ENCODE results near the gene ST6GALNAC3.
"Not testable (repeated sequence)": the region's sequence is repeated elsewhere in the genome, so short reads cannot be mapped to it uniquely, and the experiment has no call there.

The ST6GALNAC3 gene

GRCh38 chr1:76190749-76191424 is 116.3 kb downstream of the ST6GALNAC3 start:
- no peak for DNase-seq (ENCODE audit: low read depth)

- no peak for DNase-seq (ENCODE audit: low read depth)
These were observed 117.0 kb downstream of the ST6GALNAC3 start for GRCh38 chr1:76191561-76191960.

GRCh38 chr1:76198452-76198851 is 123.9 kb downstream of the ST6GALNAC3 start:
- DNase-seq (ENCODE audit: low read depth), result no peak

- DNase-seq (ENCODE audit: low read depth), result no peak
These were observed 128.1 kb downstream of the ST6GALNAC3 start for GRCh38 chr1:76202670-76203069.

- DNase-seq (ENCODE audit: low read depth), result no peak
These were observed 128.6 kb downstream of the ST6GALNAC3 start for GRCh38 chr1:76203127-76203526.

- no peak for DNase-seq (ENCODE audit: low read depth)
These were observed 134.7 kb downstream of the ST6GALNAC3 start for GRCh38 chr1:76209238-76209637.

GRCh38 chr1:76209648-76210047 is 135.1 kb downstream of the ST6GALNAC3 start:
- DNase-seq (ENCODE audit: low read depth), result no peak

- no peak for DNase-seq (ENCODE audit: low read depth)
These were observed 135.6 kb downstream of the ST6GALNAC3 start for GRCh38 chr1:76210160-76210559.

- no peak for DNase-seq (ENCODE audit: low read depth)
These were observed 144.3 kb downstream of the ST6GALNAC3 start for GRCh38 chr1:76218888-76219287.

- no peak for DNase-seq (ENCODE audit: low read depth)
These were observed 144.8 kb downstream of the ST6GALNAC3 start for GRCh38 chr1:76219366-76219818.

- DNase-seq (ENCODE audit: low read depth), result no peak
These were observed 150.2 kb downstream of the ST6GALNAC3 start for GRCh38 chr1:76224752-76225151.

GRCh38 chr1:76225526-76225925 is 151.0 kb downstream of the ST6GALNAC3 start:
- no peak for DNase-seq (ENCODE audit: low read depth)

GRCh38 chr1:76227621-76228020 is 153.1 kb downstream of the ST6GALNAC3 start:
- DNase-seq (ENCODE audit: low read depth), result no peak

- DNase-seq (ENCODE audit: low read depth), result no peak
These were observed 154.9 kb downstream of the ST6GALNAC3 start for GRCh38 chr1:76229279-76230005.

- DNase-seq (ENCODE audit: low read depth), result no peak
These were observed 156.3 kb downstream of the ST6GALNAC3 start for GRCh38 chr1:76230842-76231281.

GRCh38 chr1:76231320-76231719 is 156.8 kb downstream of the ST6GALNAC3 start:
- no peak for DNase-seq (ENCODE audit: low read depth)

GRCh38 chr1:76232666-76233065 is 158.1 kb downstream of the ST6GALNAC3 start:
- DNase-seq (ENCODE audit: low read depth), result no peak

GRCh38 chr1:76234061-76234460 is 159.5 kb downstream of the ST6GALNAC3 start:
- no peak for DNase-seq (ENCODE audit: low read depth)

GRCh38 chr1:76237211-76237610 is 162.7 kb downstream of the ST6GALNAC3 start:
- no peak for DNase-seq (ENCODE audit: low read depth)

- no peak for DNase-seq (ENCODE audit: low read depth)
These were observed 163.6 kb downstream of the ST6GALNAC3 start for GRCh38 chr1:76238094-76238628.

- no peak for DNase-seq (ENCODE audit: low read depth)
These were observed 164.9 kb downstream of the ST6GALNAC3 start for GRCh38 chr1:76239470-76239918.

- no peak for DNase-seq (ENCODE audit: low read depth)
These were observed 165.8 kb downstream of the ST6GALNAC3 start for GRCh38 chr1:76240316-76240715.

GRCh38 chr1:76242587-76242986 is 168.0 kb downstream of the ST6GALNAC3 start:
- DNase-seq (ENCODE audit: low read depth), result not testable (repeated sequence)

Data from activated gamma-delta T cell treated with anti-CD3 and anti-CD28 coated beads, Interleukin-2, amount 50 U/mL, for 16 hours (primary cell).